Keratinocyte (primary cell): ENCODE results near the gene ICOS. TPM values are rescaled to one million over a fixed set of nuclear protein-coding genes. Genes with fewer than 3 reads are reported as not detected.

Experiments
- DNase-seq: peaks from one replicate; pipeline ENCODE4 v3.0.0-alpha.2; 2011; ENCODE audit warnings: low read depth, missing footprints, low spot score
- FAIRE-seq: peaks from 2 replicates; lab custom pipeline; 2011; peaks lifted over from hg19 to GRCh38; lab: Jason Lieb, UNC
- H2AFZ ChIP-seq: 2 replicates; pipeline ENCODE4 v1.6.0; 2012; ENCODE audit warnings: low read length, control low read depth, inconsistent platforms; ENCODE audit not compliant: control insufficient read depth
- H3K27ac ChIP-seq: 2 replicates; pipeline ENCODE4 v1.5.1; 2011; ENCODE audit warnings: low read length; ENCODE audit not compliant: control insufficient read depth, insufficient read depth
- H3K27me3 ChIP-seq: 3 replicates; pipeline ENCODE4 v1.6.0; 2011; ENCODE audit warnings: low read length; ENCODE audit not compliant: control insufficient read depth, insufficient read depth; ENCODE audit errors: extremely low read depth
- H3K36me3 ChIP-seq, 2 experiments: 2 replicates in 1 of 2; 3 replicates in 1 of 2; pipeline ENCODE4 v1.5.1; 2011; ENCODE audit warnings: low read length in 2 of 2, mild to moderate bottlenecking in 1 of 2; ENCODE audit not compliant: control insufficient read depth in 2 of 2, insufficient read depth in 2 of 2; ENCODE audit errors: extremely low read depth in 1 of 2
- H3K4me1 ChIP-seq: 3 replicates; pipeline ENCODE4 v1.5.1; 2011; ENCODE audit warnings: low read length; ENCODE audit not compliant: control insufficient read depth, insufficient read depth; ENCODE audit errors: extremely low read depth
- H3K4me2 ChIP-seq: 3 replicates; pipeline ENCODE4 v1.6.0; 2011; ENCODE audit warnings: low read depth, low read length; ENCODE audit not compliant: control insufficient read depth, insufficient read depth; ENCODE audit errors: extremely low read depth
- H3K4me3 ChIP-seq, 3 experiments: fragments of 200-600 bp in 1 of 3; sonication (generic) in 1 of 3; 2 replicates in 2 of 3; 3 replicates in 1 of 3; pipeline ENCODE4 v1.5.1; 2011 to 2016; ENCODE audit warnings: low read length in 3 of 3, mild to moderate bottlenecking in 3 of 3, control low read depth in 2 of 3, inconsistent platforms in 1 of 3, low read depth in 1 of 3, mixed read lengths in 1 of 3, mixed run types in 1 of 3, moderate library complexity in 1 of 3; ENCODE audit not compliant: control insufficient read depth in 2 of 3, insufficient read depth in 2 of 3; ENCODE audit errors: extremely low read depth in 1 of 3
- H3K79me2 ChIP-seq: 2 replicates; pipeline ENCODE4 v1.6.0; 2012; ENCODE audit warnings: low read length; ENCODE audit not compliant: control insufficient read depth, insufficient read depth
- H3K9ac ChIP-seq: 3 replicates; pipeline ENCODE4 v1.6.0; 2011; ENCODE audit warnings: low read length; ENCODE audit not compliant: control insufficient read depth, insufficient read depth; ENCODE audit errors: extremely low read depth
- H3K9me1 ChIP-seq: 3 replicates; pipeline ENCODE4 v1.6.0; 2011; ENCODE audit warnings: low read length; ENCODE audit not compliant: control insufficient read depth, insufficient read depth; ENCODE audit errors: extremely low read depth
- H3K9me3 ChIP-seq: 2 replicates; pipeline ENCODE4 v1.5.1; 2012; ENCODE audit warnings: low read depth, low read length; ENCODE audit not compliant: control insufficient read depth
- H4K20me1 ChIP-seq: 3 replicates; pipeline ENCODE4 v1.6.0; 2011; ENCODE audit warnings: low read length; ENCODE audit not compliant: control insufficient read depth, insufficient read depth; ENCODE audit errors: extremely low read depth
- EZH2 ChIP-seq: IDR thresholded peaks from one replicate; pipeline ENCODE4 v1.6.1; 2012; ENCODE audit warnings: inconsistent platforms, mild to moderate bottlenecking, low read length, moderate library complexity
- dilution Hi-C: fragments of 300-500 bp; cut with MboI; formaldehyde crosslinking; loops from one replicate; pipeline ENCODE4 v1.7.0; 2020; ENCODE audit warnings: low sequenced_read_pairs; ENCODE audit not compliant: extremely low pct_ligation_motif_present
- polyA plus RNA-seq, 5 experiments: library from polyadenylated mRNA; depleted of rRNA in 3 of 5; stranded (reverse) in 3 of 5; stranded (forward) in 1 of 5; unstranded in 1 of 5; fragments of >200 nt; gene quantifications; 1 replicate in 1 of 5; 2 replicates in 3 of 5; 3 replicates in 1 of 5; pipeline versions ENCODE4 v1.2.1 to v1.2.3, GENCODE V29; 2011 to 2012; ENCODE audit warnings: missing spikeins in 2 of 5, low read depth in 1 of 5, low replicate concordance in 1 of 5
- TF ChIP-seq, protein P1 (sequence below), 3 experiments: IDR thresholded peaks in 1 of 3; conservative IDR thresholded peaks in 1 of 3; optimal IDR thresholded peaks in 1 of 3; 2 replicates in 2 of 3; 3 replicates in 1 of 3; pipeline versions ENCODE3 to v1.5.1; 2011; ENCODE audit warnings: low read length in 3 of 3, mild to moderate bottlenecking in 3 of 3, moderate library complexity in 2 of 3, control low read depth in 1 of 3, inconsistent platforms in 1 of 3; ENCODE audit not compliant: insufficient read depth in 2 of 3; ENCODE audit errors: extremely low read depth in 1 of 3

Gene ICOS
- polyA plus RNA-seq, 1 donor (not counting 4 experiments of a cell fraction or from before 2014, with no cell fraction given) = not detected

- H3K9me3 ChIP-seq = no peaks in the 10 kb centered on the region
- H3K27me3 ChIP-seq = no peaks in the 10 kb centered on the region
- peak overlapping the region; percentile 13 for H3K4me2 ChIP-seq
- H3K79me2 ChIP-seq = no peaks in the 10 kb centered on the region
- FAIRE-seq (no peak), DNase-seq (no peak)
- no peak overlapping the region for H3K4me3 ChIP-seq
- TF ChIP-seq, protein P1, sequence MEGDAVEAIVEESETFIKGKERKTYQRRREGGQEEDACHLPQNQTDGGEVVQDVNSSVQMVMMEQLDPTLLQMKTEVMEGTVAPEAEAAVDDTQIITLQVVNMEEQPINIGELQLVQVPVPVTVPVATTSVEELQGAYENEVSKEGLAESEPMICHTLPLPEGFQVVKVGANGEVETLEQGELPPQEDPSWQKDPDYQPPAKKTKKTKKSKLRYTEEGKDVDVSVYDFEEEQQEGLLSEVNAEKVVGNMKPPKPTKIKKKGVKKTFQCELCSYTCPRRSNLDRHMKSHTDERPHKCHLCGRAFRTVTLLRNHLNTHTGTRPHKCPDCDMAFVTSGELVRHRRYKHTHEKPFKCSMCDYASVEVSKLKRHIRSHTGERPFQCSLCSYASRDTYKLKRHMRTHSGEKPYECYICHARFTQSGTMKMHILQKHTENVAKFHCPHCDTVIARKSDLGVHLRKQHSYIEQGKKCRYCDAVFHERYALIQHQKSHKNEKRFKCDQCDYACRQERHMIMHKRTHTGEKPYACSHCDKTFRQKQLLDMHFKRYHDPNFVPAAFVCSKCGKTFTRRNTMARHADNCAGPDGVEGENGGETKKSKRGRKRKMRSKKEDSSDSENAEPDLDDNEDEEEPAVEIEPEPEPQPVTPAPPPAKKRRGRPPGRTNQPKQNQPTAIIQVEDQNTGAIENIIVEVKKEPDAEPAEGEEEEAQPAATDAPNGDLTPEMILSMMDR (optimal IDR thresholded peaks at IDR 0.05 in 1 of 3, IDR thresholded peaks at IDR 0.05 in 1 of 3, conservative IDR thresholded peaks at IDR 0.05 in 1 of 3; ENCODE audit: extremely low read depth in 1 of 3, insufficient read depth in 2 of 3, low read length in 3 of 3) = no peak
- no peak for TF ChIP-seq EZH2
- dilution Hi-C loops = no loop called here
- no peaks in the 10 kb centered on the region for H3K9me1 ChIP-seq
- H3K9ac ChIP-seq = no peak overlapping the region
- peak overlapping the region; percentile 37 for H2AFZ ChIP-seq
- H3K4me1 ChIP-seq = peaks cover 11% of the 10 kb centered on the region
- H3K27ac ChIP-seq = no peak overlapping the region
- H4K20me1 ChIP-seq = no peaks in the 10 kb centered on the region
- no peaks in the 10 kb centered on the region for H3K36me3 ChIP-seq
These were observed 14.9 kb downstream of the ICOS start for GRCh38 chr2:203951366-203951902.

DNA sequence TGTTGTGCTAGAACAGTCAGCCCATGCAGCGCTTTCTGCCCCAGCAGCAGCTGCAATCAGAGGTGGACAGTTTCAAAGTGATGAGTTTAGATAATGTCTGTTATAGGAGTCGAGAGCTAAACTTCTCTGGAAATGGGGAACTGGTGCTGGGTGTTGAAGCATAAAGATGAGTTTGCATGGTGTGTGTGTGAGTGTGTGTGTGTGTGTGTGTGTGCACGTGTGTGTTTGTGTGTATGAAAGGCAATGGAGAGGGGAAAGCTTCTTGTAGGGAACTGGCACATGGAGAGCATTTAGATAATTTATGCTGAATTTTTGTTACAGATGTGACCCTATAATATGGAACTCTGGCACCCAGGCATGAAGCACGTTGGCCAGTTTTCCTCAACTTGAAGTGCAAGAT lies 22.7 kb downstream of the ICOS start:
- DNase-seq (no peak), FAIRE-seq (no peak)
- no peak overlapping the region for H3K4me2 ChIP-seq
- H3K27ac ChIP-seq = no peak overlapping the region
- no peaks in the 10 kb centered on the region for H3K79me2 ChIP-seq
- H2AFZ ChIP-seq = no peak overlapping the region
- no peaks in the 10 kb centered on the region for H3K27me3 ChIP-seq
- H3K9me1 ChIP-seq = no peaks in the 10 kb centered on the region
- dilution Hi-C loops = no loop called here
- H4K20me1 ChIP-seq = no peaks in the 10 kb centered on the region
- TF ChIP-seq, protein P1 (optimal IDR thresholded peaks at IDR 0.05 in 1 of 3, IDR thresholded peaks at IDR 0.05 in 1 of 3, conservative IDR thresholded peaks at IDR 0.05 in 1 of 3; ENCODE audit: extremely low read depth in 1 of 3, insufficient read depth in 2 of 3, low read length in 3 of 3) = no peak
- TF ChIP-seq EZH2 = no peak
- no peak overlapping the region for H3K9ac ChIP-seq
- H3K4me1 ChIP-seq = no peaks in the 10 kb centered on the region
- H3K36me3 ChIP-seq = no peaks in the 10 kb centered on the region
- H3K4me3 ChIP-seq = no peak overlapping the region
- no peaks in the 10 kb centered on the region for H3K9me3 ChIP-seq
